HG03442 (cell line): ENCODE results near the gene CADM4.
"Not testable (repeated sequence)": the region's sequence is repeated elsewhere in the genome, so short reads cannot be mapped to it uniquely, and the experiment has no call there.

Experiments used
- ATAC-seq: cut with Tn5 transposase; IDR thresholded peaks from one replicate; pipeline ENCODE4 v1.9.1; 2021; ENCODE audit warnings: mild to moderate bottlenecking, moderate library complexity; ENCODE audit not compliant: unreplicated experiment

Gene CADM4

GRCh38 chr19:43610493-43610892, 29.2 kb downstream of the CADM4 start:
- ATAC-seq, result no peak

- ATAC-seq, result no peak
Measured at GRCh38 chr19:43609872-43610271, 29.8 kb downstream of the CADM4 start.

- ATAC-seq, result no peak
Measured at GRCh38 chr19:43607238-43608205, 32.1 kb downstream of the CADM4 start.

- no peak for ATAC-seq
Measured at GRCh38 chr19:43606569-43607229, 33.0 kb downstream of the CADM4 start.

GRCh38 chr19:43605875-43606568, 33.6 kb downstream of the CADM4 start:
- ATAC-seq, result no peak

GRCh38 chr19:43600326-43600725, 39.3 kb downstream of the CADM4 start:
- ATAC-seq, result not testable (repeated sequence)

- ATAC-seq, result no peak
Measured at GRCh38 chr19:43599635-43600295, 39.9 kb downstream of the CADM4 start.

GRCh38 chr19:43598445-43599240, 41.0 kb downstream of the CADM4 start:
- ATAC-seq, result no peak

- ATAC-seq, result no peak
Measured at GRCh38 chr19:43597876-43598275, 41.8 kb downstream of the CADM4 start.

- no peak for ATAC-seq
Measured at GRCh38 chr19:43596842-43597461, 42.7 kb downstream of the CADM4 start.

GRCh38 chr19:43595999-43596841, 43.4 kb downstream of the CADM4 start, which contains the start of the genes IRGQ and ZNF576:
TSS of gene IRGQ (minus strand) at chr19:43596134. CDS start at chr19:43595338, 796 bp downstream.
TSS of gene ZNF576 (plus strand) at chr19:43596595. CDS start at chr19:43597109, 514 bp downstream.
- peak; percentile 85 for ATAC-seq

- peak; percentile 3 for ATAC-seq
Measured at GRCh38 chr19:43595605-43595998, 44.0 kb downstream of the CADM4 start.

GRCh38 chr19:43594710-43595604, 44.7 kb downstream of the CADM4 start:
- no peak for ATAC-seq

- ATAC-seq, result no peak
Measured at GRCh38 chr19:43594081-43594697, 45.5 kb downstream of the CADM4 start.

- ATAC-seq, result no peak
Measured at GRCh38 chr19:43592800-43593350, 46.8 kb downstream of the CADM4 start.

GRCh38 chr19:43591904-43592772, 47.5 kb downstream of the CADM4 start:
- ATAC-seq, result no peak
